OCI-LY1 (cell line): ENCODE measurements around the gene NKX3-2.

Experiments
- H2AFZ ChIP-seq: fragments of 200-600 bp; sonication (generic), shearing (Covaris generic); 2 replicates; pipeline ENCODE4 v1.6.0; 2014; ENCODE audit warnings: antibody characterized with exemption, mild to moderate bottlenecking, low read length
- H3F3A ChIP-seq: fragments of 200-600 bp; sonication (generic), shearing (Covaris generic); 2 replicates; pipeline ENCODE4 v1.6.0; 2014; ENCODE audit warnings: mild to moderate bottlenecking, antibody characterized with exemption, low read length, moderate library complexity; ENCODE audit not compliant: insufficient read depth
- H3K27ac ChIP-seq: fragments of 200-600 bp; sonication (generic); 2 replicates; pipeline ENCODE4 v1.5.1; 2014; ENCODE audit warnings: low read length, mixed run types, mild to moderate bottlenecking, low read depth; ENCODE audit not compliant: poor library complexity, severe bottlenecking
- H3K27me3 ChIP-seq: fragments of 200-600 bp; sonication (generic); 2 replicates; pipeline ENCODE4 v1.6.0; 2014; ENCODE audit warnings: antibody characterized with exemption, mild to moderate bottlenecking, low read length, moderate library complexity; ENCODE audit not compliant: insufficient read depth
- H3K36me3 ChIP-seq: fragments of 200-600 bp; sonication (generic); 2 replicates; pipeline ENCODE4 v1.6.1; 2014; ENCODE audit warnings: mild to moderate bottlenecking, antibody characterized with exemption, low read length, moderate library complexity, mixed read lengths; ENCODE audit not compliant: insufficient read depth
- H3K4me1 ChIP-seq: fragments of 200-600 bp; sonication (generic); 2 replicates; pipeline ENCODE4 v1.5.1; 2014; ENCODE audit warnings: mild to moderate bottlenecking, low read length, moderate library complexity; ENCODE audit not compliant: insufficient read depth, severe bottlenecking
- H3K4me2 ChIP-seq: fragments of 200-600 bp; sonication (generic), shearing (Covaris generic); 2 replicates; pipeline ENCODE4 v1.6.1; 2014; ENCODE audit warnings: low read length
- H3K4me3 ChIP-seq: fragments of 200-600 bp; sonication (generic); 2 replicates; pipeline ENCODE4 v1.5.1; 2014; ENCODE audit warnings: low read length, low read depth, mild to moderate bottlenecking, mixed read lengths; ENCODE audit not compliant: poor library complexity, severe bottlenecking
- H3K79me2 ChIP-seq: fragments of 200-600 bp; shearing (Covaris generic); 2 replicates; pipeline ENCODE4 v1.6.1; 2016; ENCODE audit warnings: mixed run types, low read length, mixed read lengths; ENCODE audit not compliant: insufficient read depth
- H3K9ac ChIP-seq: fragments of 200-600 bp; sonication (generic), shearing (Covaris generic); 2 replicates; pipeline ENCODE4 v1.6.1; 2014; ENCODE audit warnings: mild to moderate bottlenecking, low read length, mixed read lengths
- H3K9me2 ChIP-seq: fragments of 200-600 bp; sonication (generic), shearing (Covaris generic); 2 replicates; pipeline ENCODE4 v1.6.1; 2014; ENCODE audit warnings: low read depth, mild to moderate bottlenecking, low read length, mixed read lengths
- H3K9me3 ChIP-seq: fragments of 200-600 bp; shearing (Covaris generic); 2 replicates; pipeline ENCODE4 v1.6.1; 2014; ENCODE audit warnings: low read length, mixed read lengths
- H4K20me1 ChIP-seq: fragments of 200-600 bp; sonication (generic), shearing (Covaris generic); 2 replicates; pipeline ENCODE4 v1.6.0; 2016; ENCODE audit warnings: mild to moderate bottlenecking, low read length; ENCODE audit not compliant: insufficient read depth
- CTCF ChIP-seq: fragments of 200-600 bp; sonication (generic), shearing (Covaris generic); IDR thresholded peaks from 2 replicates; pipeline ENCODE4 v1.5.1; 2017; ENCODE audit warnings: mild to moderate bottlenecking, antibody characterized with exemption, low read length, moderate library complexity, mixed read lengths
- EZH2 ChIP-seq: fragments of 200-600 bp; sonication (generic), shearing (Covaris generic); IDR thresholded peaks from 2 replicates; pipeline ENCODE4 v1.8.0; 2017; ENCODE audit warnings: borderline replicate concordance, mixed run types, mild to moderate bottlenecking, antibody characterized with exemption, low read length, moderate library complexity, mixed read lengths

Gene NKX3-2

GRCh38 chr4:13541720-13542576 lies 2.4 kb downstream of the NKX3-2 start:
- peak overlapping the region; percentile 16 for H3K4me3 ChIP-seq
- no peaks in the 10 kb centered on the region for H3K9me2 ChIP-seq
- no peaks in the 10 kb centered on the region for H3K79me2 ChIP-seq
- H3K27ac ChIP-seq, result no peak overlapping the region
- no peaks in the 10 kb centered on the region for H3K27me3 ChIP-seq
- H3F3A ChIP-seq, result no peaks in the 10 kb centered on the region
- peak overlapping the region; percentile 3; the same call in 1 of the 2 replicates for H3K4me2 ChIP-seq
- TF ChIP-seq EZH2, result no peak
- TF ChIP-seq CTCF, result 0 out of 2 replicates have a peak, but pooled peaks have one; percentile 18
- H3K36me3 ChIP-seq, result no peaks in the 10 kb centered on the region
- H3K9me3 ChIP-seq, result no peaks in the 10 kb centered on the region
- H3K9ac ChIP-seq, result no peak overlapping the region
- H2AFZ ChIP-seq, result no peak overlapping the region
- no peaks in the 10 kb centered on the region for H4K20me1 ChIP-seq
- no peaks in the 10 kb centered on the region for H3K4me1 ChIP-seq

GRCh38 chr4:13541176-13541604 lies 3.1 kb downstream of the NKX3-2 start:
- Histone ChIP-seq H3F3A (no peaks in the 10 kb centered on the region), H3K4me1 (no peaks in the 10 kb centered on the region), H3K9me2 (no peaks in the 10 kb centered on the region), H3K27ac (no peak overlapping the region), H3K79me2 (no peaks in the 10 kb centered on the region), H2AFZ (no peak overlapping the region), H3K4me3 (no peak overlapping the region), H3K9me3 (no peaks in the 10 kb centered on the region), H3K36me3 (no peaks in the 10 kb centered on the region), H3K9ac (no peak overlapping the region), H4K20me1 (no peaks in the 10 kb centered on the region), H3K4me2 (no peak overlapping the region), H3K27me3 (no peaks in the 10 kb centered on the region)
- TF ChIP-seq EZH2, result no peak
- TF ChIP-seq CTCF, result no peak

- TF ChIP-seq EZH2 (no peak), CTCF (no peak)
- no peaks in the 10 kb centered on the region for H3K4me1 ChIP-seq
- H2AFZ ChIP-seq, result no peak overlapping the region
- H3K4me2 ChIP-seq, result no peak overlapping the region
- no peak overlapping the region for H3K27ac ChIP-seq
- no peaks in the 10 kb centered on the region for H3K79me2 ChIP-seq
- H3K36me3 ChIP-seq, result no peaks in the 10 kb centered on the region
- no peak overlapping the region for H3K4me3 ChIP-seq
- no peaks in the 10 kb centered on the region for H3F3A ChIP-seq
- H3K9me3 ChIP-seq, result no peaks in the 10 kb centered on the region
- H3K9me2 ChIP-seq, result no peaks in the 10 kb centered on the region
- H4K20me1 ChIP-seq, result no peaks in the 10 kb centered on the region
- H3K27me3 ChIP-seq, result no peaks in the 10 kb centered on the region
- no peak overlapping the region for H3K9ac ChIP-seq
These were observed 3.7 kb downstream of the NKX3-2 start for GRCh38 chr4:13540446-13541175.
